NCI-H1694 treated with DMSO at 0.1 percent for 48 hours (cell line): ENCODE measurements around the gene ANKRD27.
"Not testable (repeated sequence)": the region's sequence is repeated elsewhere in the genome, so short reads cannot be mapped to it uniquely, and the experiment has no call there.

Source experiments
- DNase-seq: peaks from one replicate; lab custom pipeline; 2025; lab: John Stamatoyannopoulos, UW

ANKRD27 gene

GRCh38 chr19:32605544-32605943 lies 69.4 kb downstream of the ANKRD27 start:
- DNase-seq = no peak

GRCh38 chr19:32603961-32604360 lies 71.0 kb downstream of the ANKRD27 start:
- no peak for DNase-seq

GRCh38 chr19:32599736-32600157 lies 75.2 kb downstream of the ANKRD27 start:
- peak; percentile 71 for DNase-seq

- DNase-seq = no peak
These were observed 75.7 kb downstream of the ANKRD27 start for GRCh38 chr19:32599258-32599657.

GRCh38 chr19:32598022-32598421 lies 77.0 kb downstream of the ANKRD27 start:
- no peak for DNase-seq

- no peak for DNase-seq
These were observed 79.5 kb downstream of the ANKRD27 start for GRCh38 chr19:32595491-32595890.

GRCh38 chr19:32594021-32594420 lies 81.0 kb downstream of the ANKRD27 start:
- no peak for DNase-seq

- not testable (repeated sequence) for DNase-seq
These were observed 87.1 kb downstream of the ANKRD27 start for GRCh38 chr19:32587747-32588504.

GRCh38 chr19:32581705-32582179 lies 93.2 kb downstream of the ANKRD27 start:
- DNase-seq = no peak

GRCh38 chr19:32580901-32581704 lies 93.9 kb downstream of the ANKRD27 start, which contains the start of gene PDCD5:
PDCD5 (plus strand) TSS chr19:32581190; CDS start chr19:32581262, 72 bp downstream.
- peak; percentile 83 for DNase-seq

GRCh38 chr19:32580353-32580900 lies 94.6 kb downstream of the ANKRD27 start:
- DNase-seq = no peak

- no peak for DNase-seq
These were observed 98.2 kb downstream of the ANKRD27 start for GRCh38 chr19:32576790-32577189.

GRCh38 chr19:32573492-32573794 lies 101.5 kb downstream of the ANKRD27 start:
- no peak for DNase-seq

- not testable (repeated sequence) for DNase-seq
These were observed 102.1 kb downstream of the ANKRD27 start for GRCh38 chr19:32572700-32573491.

GRCh38 chr19:32571471-32572075 lies 103.4 kb downstream of the ANKRD27 start:
- not testable (repeated sequence) for DNase-seq

- peak; percentile 74 for DNase-seq
These were observed 104.7 kb downstream of the ANKRD27 start for GRCh38 chr19:32570081-32570785.

GRCh38 chr19:32567486-32567885 lies 107.5 kb downstream of the ANKRD27 start:
- DNase-seq = no peak

- DNase-seq = peak; percentile 54
These were observed 108.6 kb downstream of the ANKRD27 start for GRCh38 chr19:32566246-32566830.

- DNase-seq = no peak
These were observed 111.2 kb downstream of the ANKRD27 start for GRCh38 chr19:32563761-32564160.

- no peak for DNase-seq
These were observed 116.3 kb downstream of the ANKRD27 start for GRCh38 chr19:32558607-32559228.
